ENCODE measurements around the gene FNDC5.

GRCh38 chr1:32917521-32917920, 46.8 kb upstream of the FNDC5 start:
- TF ChIP-seq CTCF (IDR thresholded peaks at IDR 0.05): no peak
- TF ChIP-seq POLR2AphosphoS5 (IDR thresholded peaks at IDR 0.05): no peak
- no peak for TF ChIP-seq POLR2A (IDR thresholded peaks at IDR 0.05)
- no peak for TF ChIP-seq EP300 (IDR thresholded peaks at IDR 0.05)
